ENCODE data around the gene RYR2.

DNA sequence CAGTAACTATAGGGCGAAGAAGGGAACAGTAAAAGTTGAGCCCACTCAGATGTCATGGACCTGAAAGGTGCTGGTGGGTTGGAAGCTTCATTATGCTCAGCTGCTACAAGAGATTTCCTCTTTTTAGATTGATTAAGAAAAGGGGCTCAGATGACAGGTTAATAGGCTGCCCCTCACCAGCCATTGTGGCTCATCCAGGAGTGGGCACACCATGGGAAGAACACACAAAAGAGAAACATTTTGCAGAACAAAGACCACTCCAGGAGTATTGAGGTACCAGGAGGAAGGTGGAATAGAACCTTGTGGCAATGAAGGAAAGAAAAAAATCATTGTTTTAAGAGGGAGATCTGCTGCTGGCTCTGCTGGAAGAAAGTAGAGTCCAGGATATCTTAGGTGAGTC lies 205.5 kb downstream of the RYR2 start:
- TF ChIP-seq POLR2A (IDR thresholded peaks at IDR 0.05), result no peak
- no peak for TF ChIP-seq CTCF (IDR thresholded peaks at IDR 0.05)
